GM12872 (cell line): Measurements from ENCODE around the gene UNCX.

ENCODE experiments used
- TF ChIP-seq, protein P1 (sequence below): IDR thresholded peaks from 3 replicates; pipeline ENCODE4 v1.5.1; 2011; ENCODE audit warnings: low read depth, mild to moderate bottlenecking, low read length, moderate library complexity; ENCODE audit not compliant: insufficient read depth

The UNCX gene

DNA sequence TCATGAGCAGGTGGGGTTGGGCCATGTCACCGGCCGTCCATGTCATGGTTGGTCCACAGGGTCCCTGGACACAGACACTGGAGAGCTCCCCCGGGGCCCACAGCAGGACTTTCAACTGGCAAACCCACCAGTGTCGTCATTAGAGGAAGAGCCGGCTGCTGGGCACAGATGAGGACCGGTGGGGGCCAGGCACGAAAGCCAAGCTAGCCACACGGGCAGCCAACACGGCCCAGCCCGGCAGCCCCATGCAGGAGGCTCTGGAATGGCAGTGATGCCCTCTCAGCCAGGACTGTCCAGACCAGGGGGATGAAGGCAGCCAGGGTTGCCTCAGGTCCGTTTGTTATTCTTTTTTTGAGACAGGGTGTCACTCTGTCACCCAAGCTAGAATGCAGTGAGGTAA, 21.1 kb upstream of the UNCX start:
- TF ChIP-seq, protein P1, sequence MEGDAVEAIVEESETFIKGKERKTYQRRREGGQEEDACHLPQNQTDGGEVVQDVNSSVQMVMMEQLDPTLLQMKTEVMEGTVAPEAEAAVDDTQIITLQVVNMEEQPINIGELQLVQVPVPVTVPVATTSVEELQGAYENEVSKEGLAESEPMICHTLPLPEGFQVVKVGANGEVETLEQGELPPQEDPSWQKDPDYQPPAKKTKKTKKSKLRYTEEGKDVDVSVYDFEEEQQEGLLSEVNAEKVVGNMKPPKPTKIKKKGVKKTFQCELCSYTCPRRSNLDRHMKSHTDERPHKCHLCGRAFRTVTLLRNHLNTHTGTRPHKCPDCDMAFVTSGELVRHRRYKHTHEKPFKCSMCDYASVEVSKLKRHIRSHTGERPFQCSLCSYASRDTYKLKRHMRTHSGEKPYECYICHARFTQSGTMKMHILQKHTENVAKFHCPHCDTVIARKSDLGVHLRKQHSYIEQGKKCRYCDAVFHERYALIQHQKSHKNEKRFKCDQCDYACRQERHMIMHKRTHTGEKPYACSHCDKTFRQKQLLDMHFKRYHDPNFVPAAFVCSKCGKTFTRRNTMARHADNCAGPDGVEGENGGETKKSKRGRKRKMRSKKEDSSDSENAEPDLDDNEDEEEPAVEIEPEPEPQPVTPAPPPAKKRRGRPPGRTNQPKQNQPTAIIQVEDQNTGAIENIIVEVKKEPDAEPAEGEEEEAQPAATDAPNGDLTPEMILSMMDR: no peak

DNA sequence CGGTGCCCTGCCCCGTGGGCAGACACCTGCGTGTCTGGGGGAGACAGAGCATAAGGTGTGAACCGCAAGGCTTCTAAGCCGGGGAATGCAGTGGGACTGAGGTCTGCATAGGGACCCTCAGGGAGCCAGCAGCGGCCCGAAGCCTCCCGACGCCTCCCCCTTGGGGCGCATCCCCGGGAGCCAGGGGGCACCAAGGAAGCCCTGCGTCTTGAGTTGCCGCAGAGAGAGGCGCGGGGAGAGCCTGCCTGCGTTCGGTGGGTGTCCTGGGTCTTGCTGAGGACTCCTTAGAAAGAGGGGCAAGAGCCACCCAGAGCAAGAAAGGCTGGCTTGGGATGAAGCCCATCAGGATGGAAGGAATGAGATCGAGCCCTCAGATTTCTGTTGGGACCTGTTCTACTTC, 18.2 kb upstream of the UNCX start:
- TF ChIP-seq, protein P1: no peak

DNA sequence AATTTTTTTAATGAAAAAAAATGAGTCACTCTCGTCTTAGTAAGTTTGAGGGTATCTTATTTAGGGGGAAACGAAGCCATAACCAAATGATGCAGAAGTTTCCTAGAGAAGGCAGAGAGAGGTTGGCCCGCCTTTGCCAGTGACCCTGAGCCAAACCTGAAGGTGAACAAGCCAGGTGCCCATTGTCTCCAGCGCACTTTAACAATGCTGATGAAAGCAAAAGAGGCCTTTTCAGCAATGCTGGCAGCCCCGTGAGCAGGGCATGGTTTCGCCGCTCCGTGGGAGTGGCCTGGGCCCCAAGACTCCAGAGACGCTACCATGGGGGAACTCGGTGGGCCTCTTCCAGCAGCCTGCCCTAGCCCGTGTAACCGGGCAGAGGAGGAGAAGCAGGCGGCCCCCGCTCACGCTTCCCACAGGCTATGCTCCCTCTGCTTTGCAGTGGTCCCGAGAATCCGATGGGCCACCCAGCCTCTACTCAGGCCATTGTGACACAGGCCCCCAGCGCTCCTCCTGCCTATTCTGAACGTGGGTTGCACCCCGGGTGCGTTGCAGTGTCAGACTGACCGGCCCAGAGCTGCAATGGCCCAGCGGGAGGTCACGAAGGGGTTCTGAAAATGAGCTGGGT, 14.0 kb upstream of the UNCX start:
- TF ChIP-seq, protein P1: no peak

DNA sequence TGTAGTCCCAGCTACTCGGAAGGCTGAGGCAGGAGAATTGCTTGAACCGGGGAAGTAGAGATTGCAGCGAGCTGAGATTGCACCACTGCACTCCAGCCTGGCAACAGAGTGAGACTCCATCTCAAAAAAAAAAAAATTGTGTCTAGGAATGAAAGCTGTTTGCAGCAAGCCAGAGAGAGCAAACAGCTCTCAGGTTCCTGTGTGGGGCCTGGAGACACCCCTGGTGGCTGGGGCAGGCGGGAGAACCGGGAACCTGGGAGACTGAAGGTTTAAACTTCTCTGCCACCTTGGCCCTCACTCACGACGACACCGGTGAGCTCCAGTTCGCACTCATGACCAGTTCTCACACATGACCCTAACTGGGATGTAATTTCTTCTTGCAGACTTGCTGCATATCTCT, 13.2 kb upstream of the UNCX start:
- TF ChIP-seq, protein P1: no peak

DNA sequence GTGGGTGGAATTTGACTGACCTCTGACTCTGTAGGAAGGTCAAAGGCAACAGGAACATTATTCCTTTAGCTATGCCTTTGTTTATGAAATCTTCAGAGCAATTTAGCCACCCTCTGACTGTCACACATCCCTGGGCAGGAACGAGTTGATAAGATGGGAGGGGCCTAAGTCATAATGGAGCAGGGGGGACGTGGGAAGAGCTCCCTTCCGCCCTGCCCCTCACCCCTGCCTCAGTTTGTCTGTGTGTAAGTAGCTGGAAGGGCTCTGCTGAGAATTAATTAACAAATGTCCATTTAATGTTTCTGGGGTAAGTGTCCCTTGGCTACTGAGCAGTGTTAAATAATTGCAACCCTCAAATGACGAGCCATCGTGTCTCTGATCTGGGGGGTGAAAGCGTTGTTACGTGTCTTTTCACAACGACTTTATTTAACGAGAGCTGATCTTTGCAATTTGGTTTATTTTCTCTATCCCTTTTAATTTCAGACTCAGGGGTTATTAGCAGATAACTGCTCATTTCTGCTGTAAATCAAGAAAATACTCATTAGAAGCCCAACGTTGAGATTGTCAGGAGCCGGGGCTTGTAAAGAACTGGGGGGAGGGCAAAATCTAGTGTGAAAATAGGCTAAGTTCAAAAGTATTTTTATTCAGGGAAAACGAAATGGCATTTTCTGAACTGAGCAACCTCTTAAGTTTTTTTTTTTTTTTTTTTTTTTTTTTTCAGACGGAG, 12.5 kb upstream of the UNCX start:
- TF ChIP-seq, protein P1: no peak

DNA sequence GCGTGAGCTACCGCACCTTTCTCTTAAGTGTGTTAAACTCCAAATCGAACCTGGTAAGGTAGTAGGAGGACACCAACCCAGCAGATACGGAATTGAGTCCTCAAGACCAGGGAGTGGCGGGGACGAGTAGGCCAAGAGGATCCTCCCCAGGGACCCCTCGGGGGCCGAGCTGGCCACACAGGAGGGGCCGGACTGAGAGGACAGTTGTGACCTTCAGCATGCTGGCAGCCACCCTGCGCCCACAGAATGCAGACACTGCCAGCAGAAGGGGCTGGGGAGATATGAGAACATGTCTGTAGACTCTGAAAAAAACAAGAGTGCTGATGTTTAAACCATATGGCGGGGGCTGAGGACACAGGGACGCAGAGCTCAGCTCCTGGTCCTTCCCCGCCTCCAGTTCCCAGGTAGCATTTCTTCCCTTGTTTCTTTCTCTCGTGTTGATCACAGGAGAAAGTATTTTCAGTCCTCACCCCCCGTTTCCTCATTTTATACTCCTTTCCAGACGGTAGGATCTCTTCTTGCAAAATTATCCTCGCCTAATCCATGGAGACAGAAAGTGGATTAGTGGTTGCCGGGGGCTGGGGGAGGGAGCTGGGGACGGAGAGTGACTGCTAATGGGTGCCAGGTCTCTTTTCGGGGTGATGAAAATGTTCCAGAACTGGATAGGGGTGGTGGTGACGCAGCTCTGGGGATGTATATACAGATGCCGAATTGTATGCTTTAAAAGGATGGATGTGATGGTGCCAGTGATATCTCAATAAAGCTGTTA, 11.5 kb upstream of the UNCX start:
- TF ChIP-seq, protein P1: no peak

DNA sequence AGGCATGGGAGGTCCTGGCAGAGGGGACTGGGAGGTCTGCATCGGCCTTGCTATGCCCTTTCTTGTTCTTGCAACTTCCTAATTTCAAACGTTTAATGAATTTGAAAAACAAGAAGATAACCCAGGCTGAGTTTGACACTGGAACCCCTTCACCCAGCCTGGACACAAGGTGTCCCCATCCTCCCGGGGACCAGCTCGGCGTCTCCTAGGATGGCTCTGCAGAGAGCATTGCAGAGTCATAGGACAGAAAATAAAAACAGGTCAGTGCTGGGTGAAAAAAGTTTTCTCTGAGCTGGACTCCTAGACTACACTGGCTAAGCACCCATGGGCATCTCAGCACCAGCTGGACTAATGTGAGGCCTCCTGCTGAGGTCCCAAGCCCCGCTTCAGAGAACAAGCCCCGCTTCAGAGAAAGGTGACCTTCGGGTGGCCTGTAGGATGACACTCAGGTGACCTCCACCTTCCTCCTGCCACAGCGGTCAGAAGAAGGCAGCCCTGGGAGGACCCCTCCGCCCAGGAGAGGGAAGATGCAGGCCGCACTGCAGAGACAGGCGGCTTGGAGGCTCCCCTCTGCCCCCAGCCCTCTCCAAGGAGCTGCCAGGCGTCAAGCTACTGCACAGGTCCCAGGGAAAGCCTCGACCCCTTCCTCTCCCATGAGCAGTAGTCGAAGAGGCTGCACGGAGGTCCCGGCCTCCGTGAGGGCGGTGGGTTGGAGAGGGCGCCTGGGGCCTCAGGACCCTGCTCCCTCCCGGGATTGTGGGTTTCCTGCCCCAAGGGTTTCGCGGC, 9.3 kb upstream of the UNCX start:
- TF ChIP-seq, protein P1: no peak
